GM12878 (cell line): ENCODE data around the gene B3GNT2. TPM values are rescaled to one million over a fixed set of nuclear protein-coding genes. Genes with fewer than 3 reads are reported as not detected.

Experiments used
- ATAC-seq: fragments of 200-7000 bp; cut with Tn5 transposase; 3 replicates; pipeline ENCODE4 v1.9.1; 2020; ENCODE audit warnings: mild to moderate bottlenecking, moderate library complexity
- BruUV-seq: library from RNA; stranded (reverse); fragments of 400-500 nt; replicated peaks from 2 replicates; lab custom pipeline; 2021; lab: Mats Ljungman, UMichigan
- CTCF ChIA-PET: fragments of 300-600 bp; sonication (Branson Sonifier 250); formaldehyde crosslinking; extraction: SDS; loops from one replicate; lab custom pipeline; 2021; ENCODE audit warnings: inconsistent platforms; lab: Yijun Ruan, JAX
- POLR2A ChIA-PET: fragments of 350-600 bp; formaldehyde crosslinking; extraction: SDS; loops from one replicate; lab custom pipeline; 2021; ENCODE audit warnings: inconsistent platforms; lab: Charles Lee
- RAD21 ChIA-PET: fragments of 300-600 bp; sonication (Branson Sonifier 250); formaldehyde crosslinking; loops from one replicate; lab custom pipeline; 2023; ENCODE audit warnings: antibody characterized with exemption; ENCODE audit not compliant: unreplicated experiment; lab: Charles Lee
- SMC1A ChIA-PET: fragments of 300-600 bp; sonication (Branson Sonifier 250); formaldehyde crosslinking; loops from one replicate; lab custom pipeline; 2023; ENCODE audit not compliant: unreplicated experiment, uncharacterized antibody; lab: Charles Lee
- DNase-seq: peaks from one replicate; pipeline ENCODE4 v3.0.0-alpha.2; 2011; ENCODE audit warnings: low read depth, low spot score
- FAIRE-seq: peaks from 3 replicates; lab custom pipeline; 2011; peaks lifted over from hg19 to GRCh38; lab: Jason Lieb, UNC
- H2AFZ ChIP-seq: 2 replicates; pipeline ENCODE4 v1.6.0; 2011; ENCODE audit warnings: low read depth, low read length, control low read depth; ENCODE audit not compliant: control insufficient read depth
- H3K27ac ChIP-seq: 2 replicates; pipeline ENCODE4 v1.5.1; 2011; ENCODE audit warnings: control low read depth; ENCODE audit not compliant: control insufficient read depth, insufficient read depth
- H3K27me3 ChIP-seq, 2 experiments: replicated peaks in 1 of 2; 2 replicates each; pipeline versions ENCODE4 v1.6.0 to v1.6.1; 2011; ENCODE audit warnings: low read length in 1 of 2; ENCODE audit not compliant: control insufficient read depth in 2 of 2, insufficient read depth in 2 of 2
- H3K36me3 ChIP-seq, 2 experiments: 2 replicates each; pipeline ENCODE4 v1.5.1; 2011; ENCODE audit warnings: low read length in 1 of 2; ENCODE audit not compliant: control insufficient read depth in 2 of 2, insufficient read depth in 2 of 2
- H3K4me1 ChIP-seq: 2 replicates; pipeline ENCODE4 v1.6.1; 2011; ENCODE audit warnings: mild to moderate bottlenecking, low read length, moderate library complexity, mixed read lengths; ENCODE audit not compliant: control insufficient read depth, insufficient read depth
- H3K4me2 ChIP-seq: 2 replicates; pipeline ENCODE4 v1.6.0; 2011; ENCODE audit warnings: control low read depth; ENCODE audit not compliant: control insufficient read depth, insufficient read depth
- H3K4me3 ChIP-seq: fragments of 200-600 bp; sonication (generic); 2 replicates; pipeline ENCODE4 v1.5.1; 2016
- H3K79me2 ChIP-seq: 2 replicates; pipeline ENCODE4 v1.6.0; 2011; ENCODE audit warnings: low read length; ENCODE audit not compliant: control insufficient read depth, insufficient read depth
- H3K9ac ChIP-seq: 2 replicates; pipeline ENCODE4 v1.8.0; 2011; ENCODE audit warnings: low read length, control low read depth, mixed read lengths; ENCODE audit not compliant: control insufficient read depth, insufficient read depth
- H3K9me3 ChIP-seq: replicated peaks from 3 replicates; pipeline ENCODE4 v1.5.1; 2011; ENCODE audit warnings: mild to moderate bottlenecking, low read length; ENCODE audit not compliant: control insufficient read depth, insufficient read depth
- H4K20me1 ChIP-seq: 2 replicates; pipeline ENCODE4 v1.6.0; 2011; ENCODE audit not compliant: control insufficient read depth, insufficient read depth
- ASH2L ChIP-seq: fragments of 300-600, 200-600 bp; sonication (generic); IDR thresholded peaks from 2 replicates; pipeline ENCODE4 v1.6.1; 2017; ENCODE audit warnings: low read depth, mild to moderate bottlenecking, borderline replicate concordance
- BACH1 ChIP-seq: fragments of 450-650 bp; IDR thresholded peaks from 2 replicates; pipeline ENCODE4 v1.6.1; 2017; ENCODE audit warnings: mild to moderate bottlenecking, borderline replicate concordance
- E2F4 ChIP-seq: IDR thresholded peaks from 2 replicates; pipeline ENCODE4 v1.6.1; 2012; ENCODE audit warnings: low read depth, low read length, improper control_type of control experiment
- FOXK2 ChIP-seq: fragments of 450-650 bp; IDR thresholded peaks from 2 replicates; pipeline ENCODE4 v1.6.1; 2017; ENCODE audit warnings: mild to moderate bottlenecking, moderate library complexity
- FOXM1 ChIP-seq: IDR thresholded peaks from 2 replicates; pipeline ENCODE4 v1.6.1; 2012; ENCODE audit warnings: low read depth, mild to moderate bottlenecking, inconsistent platforms, low read length, moderate library complexity
- GABPA ChIP-seq: IDR thresholded peaks from 2 replicates; pipeline ENCODE4 v1.6.1; 2014; ENCODE audit warnings: antibody characterized with exemption, low read depth, mild to moderate bottlenecking, inconsistent platforms
- JUND ChIP-seq: IDR thresholded peaks from 2 replicates; pipeline ENCODE4 v1.6.1; 2012; ENCODE audit warnings: low read depth, mild to moderate bottlenecking, low read length, improper control_type of control experiment, moderate library complexity
- SMAD1 ChIP-seq: fragments of 450-650 bp; IDR thresholded peaks from 2 replicates; pipeline ENCODE4 v1.6.1; 2018; ENCODE audit warnings: mild to moderate bottlenecking, low read depth; ENCODE audit not compliant: partially characterized antibody
- SRF ChIP-seq, 2 experiments: IDR thresholded peaks; 2 replicates each; pipeline ENCODE4 v1.6.1; 2011; ENCODE audit warnings: low read depth in 2 of 2, low read length in 2 of 2, mild to moderate bottlenecking in 1 of 2, moderate library complexity in 1 of 2
- WRNIP1 ChIP-seq: IDR thresholded peaks from 2 replicates; pipeline ENCODE4 v1.6.1; 2011; ENCODE audit warnings: low read depth, low read length, improper control_type of control experiment, borderline replicate concordance
- ZNF274 ChIP-seq: IDR thresholded peaks from one replicate; pipeline ENCODE4 v1.8.0; 2011; ENCODE audit not compliant: insufficient read length, insufficient read depth
- WGBS: methylation state at CpG from one replicate; pipeline ENCODE4 v1.1.6; 2016; ENCODE audit warnings: low lambda C conversion rate; ENCODE audit not compliant: insufficient replicate concordance, insufficient coverage; ENCODE audit errors: missing lambda C conversion rate; 5-methylcytosine and 5-hydroxymethylcytosine counted together
- in situ Hi-C: fragments of 300-500 bp; cut with MboI; formaldehyde crosslinking; loops from 9 replicates; pipeline ENCODE4 v1.14.3; 2018; ENCODE audit warnings: mixed read lengths
- intact Hi-C: fragments of 100-400 bp; cut with micrococcal nuclease; formaldehyde crosslinking; loops from one replicate; pipeline ENCODE4 v1.14.2; 2022; ENCODE audit not compliant: unreplicated experiment
- polyA plus RNA-seq, 11 experiments: library from polyadenylated mRNA; depleted of rRNA in 4 of 11; unstranded in 6 of 11; stranded (reverse) in 5 of 11; fragments of >200 nt; fragmentation: Nextera tagmentation in 4 of 11; fragmentation: Illumina TruSeq in 1 of 11; extraction: Ambion mirVana in 4 of 11; extraction: Trizol in 1 of 11; gene quantifications; 1 replicate in 1 of 11; 2 replicates in 10 of 11; pipeline versions ENCODE4 v1.2.1 to v1.2.3, GENCODE V29; 2011 to 2016; ENCODE audit warnings: inconsistent platforms in 2 of 11, missing spikeins in 2 of 11, low read depth in 1 of 11
- total RNA-seq, 4 experiments: library from RNA; depleted of rRNA in 3 of 4; stranded (reverse); fragments of >200 nt in 3 of 4; fragmentation: Illumina TruSeq in 1 of 4; extraction: Trizol in 1 of 4; gene quantifications; 2 replicates each; pipeline versions ENCODE4 v1.2.1 to v1.2.3, GENCODE V29; 2013 to 2021

Gene B3GNT2
- total and polyA plus RNA-seq, 10 of the 15 experiments (the other 5 are each of a cell fraction or from before 2014, with no cell fraction given) = 19.7 to 103 (median 76.3) TPM

- no peak overlapping the region for H3K4me3 ChIP-seq
- no peaks in the 10 kb centered on the region for H3K79me2 ChIP-seq
- POLR2A ChIA-PET = interaction anchor here (0.6 kb wide), 2 partner anchors 78 to 102 kb away, joined by 3 to 4 read pairs; no protein-coding TSS in a partner anchor
- RAD21 ChIA-PET = interaction anchor here (1.1 to 1.9 kb wide), 4 partner anchors 37 to 250 kb away, joined by 3 to 5 read pairs (median 4); no protein-coding TSS in a partner anchor
- in situ Hi-C loops = no loop called here
- peaks cover 4% of the 10 kb centered on the region; the same call in 1 of the 2 replicates for H3K4me1 ChIP-seq
- H3K27ac ChIP-seq = no peak overlapping the region
- no TSS peak for BruUV-seq
- no peaks in the 10 kb centered on the region for H4K20me1 ChIP-seq
- no peak overlapping the region for H2AFZ ChIP-seq
- 52% methylated on average over 2 of the region's 2 CpGs for WGBS
- intact Hi-C loops = no loop called here
- H3K27me3 ChIP-seq = no peaks in the 10 kb centered on the region
- H3K9ac ChIP-seq = no peak overlapping the region
- no peaks in the 10 kb centered on the region for H3K36me3 ChIP-seq
- CTCF ChIA-PET = interaction anchor here (1.1 to 1.5 kb wide), 3 partner anchors 27 to 245 kb away, joined by 3 to 4 read pairs (median 3); no protein-coding TSS in a partner anchor
- TF ChIP-seq BACH1 = no peak
- no peak for TF ChIP-seq SMAD1
- no peak for TF ChIP-seq SRF (IDR thresholded peaks at IDR 0.05; ENCODE audit: low read depth in 2 of 2, low read length in 2 of 2)
- no peak for TF ChIP-seq FOXK2
- no peak for TF ChIP-seq ASH2L
- TF ChIP-seq E2F4 = no peak
- TF ChIP-seq WRNIP1 = no peak
- no peak for TF ChIP-seq ZNF274
- no peak for TF ChIP-seq GABPA
- TF ChIP-seq JUND = no peak
- TF ChIP-seq FOXM1 = no peak
- DNase-seq (no peak), FAIRE-seq (no peak), ATAC-seq (no peak)
- H3K4me2 ChIP-seq = no peak overlapping the region
- SMC1A ChIA-PET = interaction anchor here (0.6 to 3.2 kb wide), 13 partner anchors 11 to 255 kb away, joined by 3 to 18 read pairs (median 3); no protein-coding TSS in a partner anchor
- H3K9me3 ChIP-seq = no peaks in the 10 kb centered on the region
Measured at GRCh38 chr2:62163834-62164233, 32.1 kb upstream of the B3GNT2 start.
